Measurements from ENCODE around the gene DCDC2C.

- TF ChIP-seq PREB (CRISPR knock-in tag; IDR thresholded peaks at IDR 0.05; ENCODE audit: borderline replicate concordance) (no peak), CTCF (IDR thresholded peaks at IDR 0.05) (no peak), AFF4 (CRISPR knock-in tag; IDR thresholded peaks at IDR 0.05; ENCODE audit: borderline replicate concordance) (no peak), ZSCAN18 (CRISPR knock-in tag; IDR thresholded peaks at IDR 0.05) (no peak), CBFB (CRISPR knock-in tag; IDR thresholded peaks at IDR 0.05; ENCODE audit: low read depth) (no peak), KAT7 (CRISPR knock-in tag; IDR thresholded peaks at IDR 0.05; ENCODE audit: borderline replicate concordance) (no peak), ZNF263 (CRISPR knock-in tag; IDR thresholded peaks at IDR 0.05; ENCODE audit: low read depth) (no peak), MXD4 (CRISPR knock-in tag; IDR thresholded peaks at IDR 0.05; ENCODE audit: borderline replicate concordance) (no peak), MAX (CRISPR knock-in tag; IDR thresholded peaks at IDR 0.05) (no peak), ESRRA (CRISPR knock-in tag; IDR thresholded peaks at IDR 0.05; ENCODE audit: borderline replicate concordance) (no peak), ZBTB21 (CRISPR knock-in tag; IDR thresholded peaks at IDR 0.05; ENCODE audit: borderline replicate concordance) (no peak), SOX15 (CRISPR knock-in tag; IDR thresholded peaks at IDR 0.05) (no peak), TCF7 (CRISPR knock-in tag; IDR thresholded peaks at IDR 0.05; ENCODE audit: low read depth) (no peak), SP1 (CRISPR knock-in tag; conservative IDR thresholded peaks at IDR 0.05) (no peak)
Observed at GRCh38 chr2:3787768-3788167, 84.4 kb downstream of the DCDC2C start.

Data from WTC11 (cell line).